Cardiac ventricle fibroblast (primary cell): Measurements from ENCODE around the gene AAK1. TPM values are rescaled to one million over a fixed set of nuclear protein-coding genes. Genes with fewer than 3 reads are reported as not detected.

Experiments used
- total RNA-seq: library from RNA; depleted of rRNA; stranded (reverse); fragments of >200 nt; gene quantifications from 2 replicates; pipeline ENCODE4 v1.2.3, GENCODE V29; 2015

AAK1 gene
- 29.9 and 30.1 TPM in 2 replicates for total RNA-seq

GRCh38 chr2:69643602-69644505, at the start of gene AAK1:
Gene AAK1 (minus strand): TSS chr2:69643739. CDS start chr2:69643040, 699 bp downstream.

GRCh38 chr2:69436938-69437750, 206.4 kb downstream of the AAK1 start, which contains the start of gene NFU1:
Gene NFU1 (minus strand): TSS chr2:69437435. CDS start chr2:69437422, 13 bp downstream.

Other genes with a start within 250 kb of the AAK1 start
- 17.2 and 25.9 TPM in 2 replicates for gene NFU1, start 206.3 kb downstream of the AAK1 start, total RNA-seq
- 32.9 and 36.9 TPM in 2 replicates for gene ANXA4, start 98.4 kb upstream of the AAK1 start, total RNA-seq
- 7.1 and 8.0 TPM in 2 replicates for gene GMCL1, start 185.9 kb upstream of the AAK1 start, total RNA-seq